OCI-LY3 (cell line): ENCODE measurements around the gene FCHO1.

Source experiments
- H2AFZ ChIP-seq: fragments of 200-600, 300-600 bp; shearing (Covaris generic); 2 replicates; pipeline ENCODE4 v1.6.0; 2014; ENCODE audit warnings: antibody characterized with exemption, low read depth, low read length
- H3K27ac ChIP-seq: fragments of 200-600, 300-600 bp; sonication (generic); 2 replicates; pipeline ENCODE4 v1.5.1; 2014; ENCODE audit warnings: mild to moderate bottlenecking, low read length, moderate library complexity, mixed read lengths
- H3K27me3 ChIP-seq: fragments of 200-600, 300-600 bp; sonication (generic); 2 replicates; pipeline ENCODE4 v1.6.1; 2014; ENCODE audit warnings: low read depth, low read length, mixed read lengths
- H3K36me3 ChIP-seq: fragments of 200-600, 300-600 bp; sonication (generic); replicated peaks from 2 replicates; pipeline ENCODE3; 2014; ENCODE audit warnings: low read depth, low read length, mixed read lengths
- H3K4me1 ChIP-seq: fragments of 300-600, 200-600 bp; sonication (generic); 2 replicates; pipeline ENCODE4 v1.6.1; 2014; ENCODE audit warnings: low read length, mixed read lengths
- H3K4me2 ChIP-seq: fragments of 200-600, 300-600 bp; sonication (generic); 2 replicates; pipeline ENCODE4 v1.6.1; 2014; ENCODE audit warnings: low read length, mixed read lengths
- H3K4me3 ChIP-seq: fragments of 300-600, 200-600 bp; sonication (generic); 2 replicates; pipeline ENCODE4 v1.5.1; 2014; ENCODE audit warnings: antibody characterized with exemption, mild to moderate bottlenecking, low read length, moderate library complexity
- H3K79me2 ChIP-seq: fragments of 300-600, 200-600 bp; shearing (Covaris generic); 2 replicates; pipeline ENCODE4 v1.6.1; 2014; ENCODE audit warnings: mild to moderate bottlenecking, low read length, mixed read lengths
- H3K9ac ChIP-seq: fragments of 300-600, 200-600 bp; shearing (Covaris generic); 2 replicates; pipeline ENCODE4 v1.6.0; 2014; ENCODE audit warnings: mild to moderate bottlenecking, low read length, moderate library complexity
- H3K9me3 ChIP-seq: fragments of 200-600, 300-600 bp; shearing (Covaris generic); 2 replicates; pipeline ENCODE4 v1.6.1; 2014; ENCODE audit warnings: low read length, mixed read lengths; ENCODE audit not compliant: insufficient read depth
- H4K20me1 ChIP-seq: fragments of 200-600, 300-600 bp; sonication (generic); 2 replicates; pipeline ENCODE4 v1.6.1; 2016; ENCODE audit warnings: low read length, mixed read lengths; ENCODE audit not compliant: insufficient read depth
- CTCF ChIP-seq: fragments of 200-600, 300-600 bp; sonication (generic); IDR thresholded peaks from 2 replicates; pipeline ENCODE4 v1.5.1; 2014; ENCODE audit warnings: antibody characterized with exemption, low read length, low read depth
- EZH2phosphoT487 ChIP-seq: fragments of 200-600 bp; shearing (Covaris generic); IDR thresholded peaks from 2 replicates; pipeline ENCODE4 v1.6.1; 2018; ENCODE audit warnings: antibody characterized with exemption, mixed run types, low read depth

The FCHO1 gene

GRCh38 chr19:17751103-17751911, at the start of gene FCHO1:
Gene FCHO1, plus strand, starts transcription at chr19:17751477. Its CDS starts 3,688 bp downstream, at chr19:17755165.
- H2AFZ ChIP-seq: no peak within 1 kb of the TSS
- H3K9ac ChIP-seq: peak within 1 kb of the TSS; percentile 83
- no peaks in the 10 kb centered on the region for H3K9me3 ChIP-seq
- peaks cover 6% of the 10 kb centered on the region for H3K36me3 ChIP-seq
- no peaks in the 10 kb centered on the region for H4K20me1 ChIP-seq
- peak within 1 kb of the TSS; percentile 93 for H3K27ac ChIP-seq
- H3K4me2 ChIP-seq: peak within 1 kb of the TSS; percentile 85
- H3K4me1 ChIP-seq: peaks cover 82% of the 10 kb centered on the region
- peak within 1 kb of the TSS; percentile 76 for H3K4me3 ChIP-seq
- H3K27me3 ChIP-seq: no peaks in the 10 kb centered on the region
- peaks cover 35% of the 10 kb centered on the region for H3K79me2 ChIP-seq
- TF ChIP-seq EZH2phosphoT487 (no peak), CTCF (no peak)

- TF ChIP-seq CTCF (peak; percentile 99), EZH2phosphoT487 (no peak)
- Histone ChIP-seq H3K4me2 (peak overlapping the region; percentile 32; the same call in 1 of the 2 replicates), H3K79me2 (no peaks in the 10 kb centered on the region), H3K36me3 (no peaks in the 10 kb centered on the region), H3K9ac (peak overlapping the region; percentile 19; the same call in 1 of the 2 replicates), H3K9me3 (no peaks in the 10 kb centered on the region), H3K4me1 (peaks cover 2% of the 10 kb centered on the region; the same call in 1 of the 2 replicates), H3K27ac (no peak overlapping the region), H3K4me3 (no peak overlapping the region), H3K27me3 (peaks cover 9% of the 10 kb centered on the region), H2AFZ (peak overlapping the region; percentile 58), H4K20me1 (no peaks in the 10 kb centered on the region)
Measured at GRCh38 chr19:17703824-17704463, 47.3 kb upstream of the FCHO1 start.

- no peaks in the 10 kb centered on the region for H3K27me3 ChIP-seq
- H3K27ac ChIP-seq: no peak overlapping the region
- H3K9ac ChIP-seq: no peak overlapping the region
- no peaks in the 10 kb centered on the region for H3K9me3 ChIP-seq
- H3K36me3 ChIP-seq: no peaks in the 10 kb centered on the region
- no peak overlapping the region for H2AFZ ChIP-seq
- no peaks in the 10 kb centered on the region for H3K79me2 ChIP-seq
- H3K4me1 ChIP-seq: peaks cover 2% of the 10 kb centered on the region; the same call in 1 of the 2 replicates
- no peaks in the 10 kb centered on the region for H4K20me1 ChIP-seq
- TF ChIP-seq CTCF: no peak
- TF ChIP-seq EZH2phosphoT487: no peak
- no peak overlapping the region for H3K4me3 ChIP-seq
- no peak overlapping the region for H3K4me2 ChIP-seq
Measured at GRCh38 chr19:17706750-17707181, 44.5 kb upstream of the FCHO1 start.

- H3K4me1 ChIP-seq: no peaks in the 10 kb centered on the region
- TF ChIP-seq CTCF: no peak
- TF ChIP-seq EZH2phosphoT487: no peak
- no peak overlapping the region for H3K9ac ChIP-seq
- H4K20me1 ChIP-seq: no peaks in the 10 kb centered on the region
- no peak overlapping the region for H3K4me3 ChIP-seq
- no peak overlapping the region for H3K27ac ChIP-seq
- no peak overlapping the region for H3K4me2 ChIP-seq
- H3K36me3 ChIP-seq: no peaks in the 10 kb centered on the region
- H3K79me2 ChIP-seq: no peaks in the 10 kb centered on the region
- no peak overlapping the region for H2AFZ ChIP-seq
- H3K9me3 ChIP-seq: no peaks in the 10 kb centered on the region
- H3K27me3 ChIP-seq: no peaks in the 10 kb centered on the region
Measured at GRCh38 chr19:17711851-17712250, 39.4 kb upstream of the FCHO1 start.
